ENCODE measurements around the gene MATN1.

GRCh38 chr1:30748098-30748698 is 24.8 kb upstream of the MATN1 start:
- TF ChIP-seq CTCF (IDR thresholded peaks at IDR 0.05; ENCODE audit: low read depth, low read length, missing input control) (no peak), REST (IDR thresholded peaks at IDR 0.05) (no peak), SP1 (IDR thresholded peaks at IDR 0.05) (no peak), MAX (IDR thresholded peaks at IDR 0.05) (no peak), TAF1 (conservative IDR thresholded peaks at IDR 0.05) (no peak), RAD21 (IDR thresholded peaks at IDR 0.05) (no peak), GABPA (IDR thresholded peaks at IDR 0.05 in 1 of 2, conservative IDR thresholded peaks at IDR 0.05 in 1 of 2) (no peak)
